GM21576 (cell line): ENCODE results near the gene KCNMB2.

Source experiments
- ATAC-seq: cut with Tn5 transposase; IDR thresholded peaks from one replicate; pipeline ENCODE4 v1.9.1; 2021; ENCODE audit warnings: mild to moderate bottlenecking, moderate library complexity; ENCODE audit not compliant: unreplicated experiment

KCNMB2 gene

DNA sequence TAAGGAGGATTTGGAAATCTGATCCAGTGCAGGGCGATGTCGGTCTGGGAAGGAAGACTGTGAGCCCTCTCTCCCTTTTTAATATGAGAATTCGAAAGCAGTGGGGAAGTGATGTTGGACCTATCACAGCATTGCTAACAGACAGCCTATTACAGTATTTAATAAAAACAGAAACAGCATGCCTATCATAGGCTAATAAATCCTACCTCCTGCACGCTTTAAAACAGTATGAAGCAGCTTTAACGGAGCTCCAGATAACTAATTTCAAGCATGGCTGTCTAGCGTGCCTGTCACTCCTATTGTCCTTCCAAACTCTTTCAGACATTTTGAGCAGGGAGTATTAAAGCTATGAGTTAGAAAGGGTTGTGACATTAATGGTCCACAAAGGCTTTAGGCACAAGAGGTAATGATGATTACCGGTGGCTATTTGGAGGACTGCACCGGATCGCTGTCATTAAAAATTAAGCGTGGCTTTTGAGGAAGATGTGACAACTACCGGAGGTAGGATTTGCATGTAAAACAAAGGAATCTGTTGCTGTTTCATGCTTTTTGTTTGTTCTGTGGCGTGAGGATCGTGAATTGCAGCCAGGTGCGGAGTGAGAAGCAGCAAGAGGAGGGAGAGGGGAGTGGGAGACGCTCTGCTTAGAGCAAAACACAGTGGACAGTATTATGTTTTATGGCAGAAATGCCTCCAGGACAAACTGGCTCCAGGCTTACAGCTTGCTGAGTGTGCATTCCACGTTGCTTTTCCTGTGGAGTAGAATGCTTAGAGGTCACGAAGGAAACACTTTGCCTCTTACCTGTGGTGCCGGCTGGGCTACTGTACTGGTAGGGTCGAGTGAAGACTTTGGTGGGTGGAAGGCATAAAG is at the start of gene KCNMB2:
KCNMB2 (plus strand) TSS at position 226 of the 869 bp plus-strand sequence.
- ATAC-seq = no peak

DNA sequence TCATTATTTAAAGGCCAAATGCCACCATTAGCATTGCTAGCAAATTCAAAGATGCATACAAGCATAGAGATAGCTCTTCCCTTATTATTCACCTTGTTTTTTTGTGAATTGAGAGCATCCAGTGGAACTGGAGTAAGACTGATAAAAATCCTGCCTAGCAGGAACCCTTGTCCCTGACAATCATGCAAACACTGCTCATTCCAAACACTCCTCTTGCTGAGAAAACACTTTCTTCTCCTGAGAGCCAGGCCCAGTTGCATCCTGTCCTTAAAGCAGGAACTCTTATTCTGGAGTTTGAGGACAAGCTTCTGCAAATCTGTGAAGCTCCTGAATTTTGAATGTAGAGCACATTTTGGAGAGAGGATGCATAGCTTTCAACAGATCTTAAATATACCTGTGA is 49.3 kb upstream of the KCNMB2 start:
- no peak for ATAC-seq

DNA sequence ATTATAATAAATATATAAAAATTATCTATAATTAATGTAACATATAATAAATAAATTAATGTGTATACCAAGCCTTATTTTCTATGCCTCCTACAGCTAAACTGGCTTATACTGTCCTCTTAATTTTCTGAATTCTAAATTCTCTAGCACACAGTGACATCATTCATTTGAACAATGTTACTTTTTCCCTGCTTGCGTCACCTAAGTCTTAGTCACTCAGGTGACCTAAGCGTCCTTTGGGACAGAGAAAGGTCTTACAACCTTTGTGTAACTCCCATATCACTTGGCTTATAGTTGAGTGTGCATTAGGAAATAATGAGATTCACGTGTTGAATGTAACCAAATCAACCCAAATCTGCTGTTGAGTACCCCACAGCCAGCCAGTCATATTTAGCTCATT is 48.5 kb upstream of the KCNMB2 start:
- no peak for ATAC-seq

DNA sequence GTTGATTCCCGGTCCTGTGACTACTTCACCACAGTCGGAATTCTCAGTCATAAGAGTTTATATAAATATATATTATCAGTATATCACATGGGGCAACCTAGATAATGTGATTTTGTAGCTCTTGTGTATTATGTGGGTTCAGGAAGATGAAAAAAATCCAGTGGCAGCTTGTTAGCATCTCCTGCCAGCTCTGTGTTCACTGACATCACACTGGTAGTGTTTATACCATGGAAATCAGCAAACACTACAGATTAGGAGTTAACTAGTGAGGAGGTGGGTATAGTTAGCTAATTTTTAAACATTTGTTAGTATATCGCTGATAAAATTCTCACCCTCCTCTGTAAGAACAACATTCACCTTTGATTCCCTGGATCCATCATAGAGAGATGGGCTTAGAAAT is 44.5 kb upstream of the KCNMB2 start:
- ATAC-seq = no peak

DNA sequence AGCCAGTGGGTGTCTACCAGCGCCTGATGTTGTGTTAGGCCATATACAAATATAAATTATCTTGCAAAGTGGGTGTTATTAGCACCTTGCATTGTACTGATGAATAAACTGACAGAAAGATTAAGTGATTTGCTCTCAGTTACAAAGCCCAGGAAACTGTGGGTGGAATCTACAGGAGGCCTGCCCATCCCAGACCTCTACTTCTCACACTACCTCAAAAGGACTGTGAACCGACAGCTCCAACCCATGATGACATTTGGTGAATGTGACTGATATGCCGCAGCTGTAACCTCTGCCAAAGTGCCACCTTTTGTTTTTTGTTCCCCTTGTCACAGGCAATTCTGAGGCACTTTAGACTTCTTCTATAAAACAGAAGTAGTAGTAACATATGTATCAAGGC is 43.7 kb upstream of the KCNMB2 start:
- ATAC-seq = no peak

DNA sequence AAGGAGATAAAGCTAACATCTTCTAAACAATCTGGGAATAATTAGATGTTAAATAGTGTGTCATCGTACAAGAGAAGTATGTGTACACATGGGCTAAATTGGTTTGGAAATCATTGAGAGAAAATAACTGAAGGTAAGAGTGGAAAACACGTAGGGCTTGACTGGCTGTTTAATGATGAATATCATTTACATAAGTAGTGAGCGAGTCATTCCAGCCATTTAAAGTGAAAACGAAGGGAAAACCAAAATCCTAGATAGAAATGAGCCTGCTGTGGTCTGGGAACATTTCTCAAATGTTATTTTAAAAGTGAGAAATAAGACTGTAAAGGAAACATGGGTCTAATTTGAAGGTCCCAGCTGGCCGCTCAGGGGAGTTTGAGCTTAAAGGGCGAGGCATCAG is 41.9 kb upstream of the KCNMB2 start:
- no peak for ATAC-seq

DNA sequence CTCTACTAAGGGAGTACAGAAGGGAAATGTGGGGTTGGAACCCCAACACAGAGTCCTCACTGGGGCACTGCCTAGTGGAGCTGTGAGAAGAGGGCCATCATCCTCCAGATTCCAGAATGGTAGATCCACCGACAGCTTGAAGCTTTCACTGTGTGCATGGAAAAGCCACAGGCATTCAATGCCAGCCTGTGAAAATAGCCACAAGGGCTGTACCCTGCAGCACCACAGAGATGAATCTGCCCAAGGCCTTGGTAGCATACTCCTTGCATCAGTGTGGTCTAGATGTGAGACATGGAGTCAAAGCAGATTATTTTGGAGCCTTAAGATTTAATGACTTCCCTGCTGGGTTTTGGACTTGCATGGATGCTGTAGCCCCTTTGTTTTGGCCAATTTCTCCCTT is 39.3 kb upstream of the KCNMB2 start:
- ATAC-seq = no peak

DNA sequence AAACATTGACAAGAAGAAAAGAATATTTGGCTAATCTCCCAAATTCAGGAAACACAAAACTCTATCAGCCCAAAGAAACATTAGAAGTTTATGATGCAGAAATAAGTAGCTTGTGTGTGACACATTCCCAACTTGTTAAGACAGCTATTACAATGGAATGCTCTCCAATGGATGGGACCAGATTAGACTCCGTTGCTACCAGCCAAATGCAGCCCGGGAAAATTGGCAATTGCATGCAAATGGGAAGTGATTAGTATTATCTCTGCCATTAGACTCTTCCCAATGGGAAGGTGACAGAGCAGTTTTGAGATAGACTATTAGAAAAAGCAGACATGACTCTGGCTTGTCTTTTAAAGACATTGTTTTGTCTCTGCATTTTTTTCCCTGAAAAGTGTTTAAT is 37.4 kb upstream of the KCNMB2 start:
- ATAC-seq = no peak

DNA sequence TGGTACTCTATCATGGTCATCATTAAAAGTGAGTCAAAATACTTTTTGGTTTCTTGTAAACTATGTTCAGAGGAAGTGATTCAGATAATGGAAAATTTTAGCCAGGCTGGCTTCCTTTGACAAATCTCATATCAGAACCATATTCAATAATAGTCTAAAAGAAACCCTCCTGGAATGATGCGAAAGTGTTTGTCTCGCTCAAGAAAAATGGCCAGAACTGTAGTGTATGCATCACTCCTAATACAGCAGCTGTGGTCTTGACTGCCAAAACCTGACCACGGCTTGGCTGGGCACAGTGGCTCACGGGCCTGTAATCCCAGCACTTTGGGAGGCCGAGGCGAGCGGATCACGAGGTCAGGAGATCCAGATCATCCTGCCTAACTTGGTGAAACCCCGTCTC is 35.6 kb upstream of the KCNMB2 start:
- ATAC-seq = no peak

DNA sequence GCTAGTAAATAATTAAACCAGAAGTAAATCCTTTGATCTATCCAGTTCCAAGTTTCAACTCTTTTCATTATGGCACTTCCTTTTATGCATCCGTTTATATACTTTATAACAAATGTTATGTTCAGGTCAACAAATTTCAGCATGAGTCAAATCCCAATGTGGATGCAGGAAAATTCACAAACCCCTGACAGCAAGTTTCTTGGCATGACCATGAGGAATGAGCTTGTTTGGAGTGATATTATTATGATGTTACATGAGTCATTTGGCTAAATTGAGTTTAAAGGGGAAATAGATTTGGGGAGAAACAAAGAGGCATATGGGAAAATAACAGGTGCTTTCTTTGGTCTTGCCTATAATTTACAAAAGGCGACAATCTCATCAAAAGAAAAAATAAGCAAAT is 32.1 kb upstream of the KCNMB2 start:
- no peak for ATAC-seq

DNA sequence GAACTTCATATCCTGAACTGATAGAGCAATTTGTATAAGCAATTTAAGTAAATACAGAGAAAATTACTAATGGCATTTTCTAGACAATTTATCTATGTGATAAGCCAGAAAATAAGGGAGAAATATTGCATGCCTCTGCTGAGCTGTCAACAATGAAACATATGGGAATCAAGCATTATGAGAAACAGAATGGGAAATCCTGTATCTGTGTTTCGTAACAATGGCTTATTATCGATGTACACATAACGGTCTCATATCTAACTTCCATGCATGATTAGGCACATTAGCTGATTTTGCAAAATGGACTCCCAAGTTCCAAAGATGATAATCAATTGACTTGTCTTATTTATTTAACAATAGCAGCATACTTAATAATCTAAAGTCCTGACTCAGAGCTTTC is 30.4 kb upstream of the KCNMB2 start:
- no peak for ATAC-seq

DNA sequence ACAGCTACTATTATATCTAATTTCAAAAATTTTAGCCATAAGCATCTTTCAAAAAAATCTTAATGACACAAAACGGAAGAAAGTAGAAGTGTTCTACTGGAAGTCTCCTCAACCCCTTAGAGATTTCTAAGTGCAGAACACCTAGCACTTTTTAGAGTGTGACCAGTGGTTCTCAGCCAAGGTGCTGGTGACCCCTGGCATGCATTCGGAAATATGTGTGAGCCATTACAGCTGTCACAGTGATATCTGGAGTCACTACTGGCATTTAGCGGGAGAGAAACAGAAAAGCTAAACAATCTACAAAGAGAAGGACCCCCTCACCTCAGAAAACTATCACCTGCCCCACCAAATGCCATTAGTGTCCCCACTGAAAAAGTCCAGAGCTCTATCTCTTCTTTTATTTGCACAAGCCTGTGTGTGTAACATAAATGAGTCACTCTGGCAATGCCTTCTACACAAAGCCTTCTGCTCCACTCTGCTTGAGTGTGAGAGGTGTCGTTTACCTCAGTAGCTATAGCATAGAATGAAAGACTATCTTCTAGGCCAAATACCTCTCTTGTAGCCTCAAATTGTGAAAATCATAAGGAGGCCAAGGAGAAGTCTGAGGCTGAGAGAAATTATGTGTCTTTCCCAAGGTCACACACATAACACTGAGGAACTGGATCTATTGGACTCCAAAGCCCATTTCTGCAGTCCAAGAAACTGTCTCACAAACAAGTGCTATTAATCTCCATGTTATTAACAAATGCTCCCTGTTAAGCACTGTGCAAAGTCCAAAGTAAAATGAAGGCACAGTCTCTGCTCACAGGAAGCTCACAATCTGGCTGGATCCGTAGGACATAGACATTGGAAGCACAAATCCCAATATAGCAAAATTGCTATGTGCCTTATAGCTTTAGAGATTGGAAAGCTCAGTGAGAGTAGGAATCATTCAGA is 28.5 kb upstream of the KCNMB2 start:
- ATAC-seq = no peak

DNA sequence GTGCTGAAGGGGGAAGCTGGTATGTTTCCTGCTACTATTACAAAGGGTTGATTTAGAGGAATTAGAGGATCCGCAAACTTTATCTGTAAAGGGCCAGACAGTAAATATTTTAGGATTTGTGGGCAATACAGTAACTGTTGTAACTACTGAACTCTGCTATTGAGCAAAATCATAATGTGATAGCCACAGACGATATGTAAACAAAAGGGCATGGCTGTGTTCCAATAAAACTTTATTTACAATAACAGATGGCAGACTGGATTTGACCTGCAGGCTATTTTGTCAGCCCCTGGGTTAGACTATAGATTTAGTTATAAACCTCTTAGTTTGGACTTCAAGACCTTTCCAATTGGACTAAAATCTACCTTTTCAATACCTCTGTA is 27.8 kb upstream of the KCNMB2 start:
- no peak for ATAC-seq

DNA sequence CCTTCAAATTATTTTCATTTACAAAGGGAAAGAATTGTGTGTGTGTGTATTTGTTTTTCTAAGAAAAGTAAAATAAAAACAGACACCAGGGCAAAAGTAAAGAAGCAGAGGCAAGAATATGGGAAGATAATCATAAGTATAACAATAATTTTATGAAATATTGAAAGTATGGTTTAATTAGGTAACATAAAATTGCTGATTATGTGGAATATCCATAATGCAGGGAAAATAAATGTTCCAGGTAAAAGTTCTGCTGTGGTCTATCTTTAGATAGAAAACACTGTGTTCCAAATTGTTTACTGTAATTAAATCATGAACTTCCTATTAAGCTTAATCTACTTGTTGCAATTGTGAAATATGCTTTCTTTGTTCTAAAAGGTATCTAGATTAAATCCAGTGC is 25.7 kb upstream of the KCNMB2 start:
- no peak for ATAC-seq

DNA sequence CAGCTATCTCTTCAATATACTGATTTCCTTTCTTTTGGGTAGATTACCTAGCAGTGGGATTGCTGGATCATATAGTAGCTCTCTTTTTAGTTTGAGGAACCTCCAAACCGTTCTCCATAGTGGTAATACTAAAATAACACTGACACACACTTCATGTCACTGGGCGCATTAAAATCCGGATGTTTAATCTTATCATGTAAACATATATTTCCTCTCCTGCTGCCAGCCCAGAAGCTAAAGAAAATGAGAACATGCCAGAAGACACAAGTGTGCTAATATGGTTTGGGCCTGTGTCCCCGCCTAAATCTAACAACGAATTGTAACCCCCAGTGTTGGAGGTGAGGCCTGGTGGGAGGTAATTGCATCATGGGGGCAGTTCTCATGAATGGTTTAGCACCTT is 23.6 kb upstream of the KCNMB2 start:
- no peak for ATAC-seq

DNA sequence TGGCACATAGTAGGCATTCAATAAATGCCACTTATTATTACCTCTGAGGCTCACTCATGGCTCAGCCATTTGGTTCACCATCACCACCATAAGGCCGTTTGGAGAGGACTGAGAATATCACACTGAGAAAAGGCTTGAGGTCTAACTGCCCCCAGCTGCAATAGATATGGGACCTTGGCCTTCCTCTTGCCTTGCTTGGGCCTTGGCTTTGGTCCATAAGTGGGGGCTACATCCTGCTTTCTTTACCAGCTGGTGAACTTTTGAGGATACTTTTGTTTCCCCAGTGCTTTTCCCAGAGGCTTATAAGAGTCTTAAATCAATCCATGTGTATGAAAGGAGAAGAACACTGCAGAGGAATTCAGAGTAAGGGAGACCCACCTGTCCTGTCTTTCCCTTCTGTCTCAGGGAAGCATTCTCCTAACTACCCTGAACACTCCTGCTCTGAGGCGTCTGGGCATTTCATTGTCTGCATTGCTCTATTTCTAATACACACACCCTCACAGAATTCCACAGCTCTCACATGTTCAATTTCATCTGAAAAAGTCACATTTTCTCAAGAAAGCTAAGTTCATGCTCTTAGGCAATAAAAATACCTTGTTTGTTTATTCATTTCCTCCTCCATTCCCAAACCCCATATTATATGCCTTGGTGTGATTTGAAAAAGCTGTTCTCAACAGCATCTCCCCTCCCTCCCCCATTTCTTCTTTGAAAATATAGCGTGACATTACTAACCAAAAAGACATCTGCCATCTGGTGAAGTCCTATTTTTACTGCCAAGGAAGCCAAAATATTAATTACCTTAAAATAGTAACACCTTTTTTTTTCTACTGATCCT is 22.5 kb upstream of the KCNMB2 start:
- ATAC-seq = peak; percentile 24

DNA sequence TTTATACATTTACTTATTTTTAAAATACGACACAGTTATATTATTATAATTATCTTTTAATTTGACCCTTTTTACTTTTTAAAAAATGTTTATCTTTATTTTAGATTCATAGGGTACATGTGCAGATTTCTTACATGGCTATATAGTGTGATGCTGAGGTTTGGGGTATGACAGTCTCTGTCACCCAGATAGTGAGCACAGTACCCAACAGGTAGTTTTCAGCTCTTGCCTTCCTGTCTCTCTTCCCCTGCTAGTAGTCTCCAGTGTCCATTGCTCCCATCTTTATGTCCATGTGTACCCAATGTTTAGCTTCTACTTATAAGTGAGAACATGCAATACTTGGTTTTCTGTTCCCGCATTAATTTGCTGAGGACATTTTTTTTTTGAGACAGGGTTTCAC is 21.8 kb upstream of the KCNMB2 start:
- no peak for ATAC-seq

DNA sequence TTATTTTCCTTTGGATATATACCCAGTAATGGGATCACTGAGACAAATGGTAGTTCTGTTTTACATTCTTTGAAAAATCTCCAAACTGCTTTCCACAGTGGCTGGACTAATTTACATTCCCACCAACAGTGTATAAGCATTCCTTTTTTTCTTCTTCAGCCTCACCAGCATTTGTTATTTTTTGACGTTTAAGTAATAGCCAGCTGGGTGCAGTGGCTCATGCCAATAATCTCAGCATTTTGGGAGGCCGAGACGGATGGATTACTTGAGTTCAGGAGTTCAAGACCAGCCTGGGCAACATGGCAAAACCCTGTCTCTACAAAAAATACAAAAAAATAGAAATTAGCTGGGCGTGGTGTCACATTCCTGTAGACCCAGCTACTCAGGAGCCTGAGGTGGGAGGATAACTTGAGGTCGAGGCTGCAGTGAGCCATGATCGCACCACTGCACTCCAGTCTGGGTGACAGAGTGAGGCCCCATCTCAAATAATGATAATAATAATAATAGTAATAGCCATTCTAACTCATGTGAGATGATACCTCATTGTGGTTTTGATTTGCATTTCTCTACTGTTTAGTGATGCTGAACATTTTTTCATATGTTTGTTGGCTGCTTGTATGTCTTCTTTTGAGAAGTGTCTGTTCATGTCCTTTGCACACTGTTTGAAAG is 21.0 kb upstream of the KCNMB2 start:
- ATAC-seq = peak; percentile 33

DNA sequence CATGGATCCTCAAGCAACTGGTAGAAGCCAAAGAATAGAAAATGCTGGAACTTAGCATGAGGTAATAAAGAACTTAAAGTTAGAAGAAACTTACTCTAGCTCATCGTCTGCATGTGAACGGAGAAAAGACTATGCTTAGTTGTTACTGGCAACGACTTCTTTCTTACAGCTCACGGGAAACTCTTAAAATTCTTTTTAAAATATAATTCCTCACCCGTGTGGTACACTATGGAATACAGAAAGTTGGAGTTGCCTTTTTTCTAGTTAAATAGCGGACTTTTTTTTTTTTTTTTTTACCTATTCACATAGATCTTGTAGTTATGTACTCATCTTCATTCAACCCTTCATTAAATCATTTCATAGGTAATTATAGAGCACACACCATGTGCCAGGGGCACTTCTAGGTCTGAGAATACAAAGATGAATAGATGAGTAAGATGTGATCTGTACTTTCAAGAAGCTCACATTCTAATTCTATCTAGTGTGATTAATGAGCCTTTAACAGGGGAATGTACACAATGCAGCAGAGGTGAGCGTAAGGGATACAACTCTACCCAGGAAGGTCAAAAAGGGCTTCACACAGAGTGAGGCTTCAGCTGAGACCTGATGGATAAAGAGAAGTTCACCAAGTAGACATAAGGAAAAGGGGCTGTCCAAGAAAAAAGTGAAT is 18.4 kb upstream of the KCNMB2 start:
- ATAC-seq = no peak
